Right ventricle myocardium inferior (tissue), 1 donor: ENCODE data around the gene EPB42. TPM values are rescaled to one million over a fixed set of nuclear protein-coding genes. Genes with fewer than 3 reads are reported as not detected.

Source experiments
- ATAC-seq: fragments of 200-7000 bp; cut with Tn5 transposase; one replicate; pipeline ENCODE4 v1.9.1; 2020; ENCODE audit warnings: mild to moderate bottlenecking, moderate library complexity
- DNase-seq: peaks from one replicate; pipeline ENCODE4 v3.0.0; 2021; ENCODE audit errors: missing footprints
- intact Hi-C: fragments of 100-400 bp; cut with DNase I; formaldehyde crosslinking; loops from one replicate; pipeline ENCODE4 v1.11.0; 2022
- long read RNA-seq: library from polyadenylated mRNA; unstranded; transcript quantifications from one replicate; pipeline ENCODE4 v2.0.0, GENCODE V29; 2021
- total RNA-seq: library from RNA; stranded (reverse); fragmentation: NEBNext Ultra II Directional; extraction: Animal tissue kit (Norgen Biotek cat#: 25700); gene quantifications from one replicate; pipeline ENCODE4 v1.2.1, GENCODE V29; 2021
- donor health status: DM: no; HTN: yes; CAD: no; lungs with severe emphysema.

The EPB42 gene
- total RNA-seq: 0.57 TPM
- long read RNA-seq: 0 reads

DNA sequence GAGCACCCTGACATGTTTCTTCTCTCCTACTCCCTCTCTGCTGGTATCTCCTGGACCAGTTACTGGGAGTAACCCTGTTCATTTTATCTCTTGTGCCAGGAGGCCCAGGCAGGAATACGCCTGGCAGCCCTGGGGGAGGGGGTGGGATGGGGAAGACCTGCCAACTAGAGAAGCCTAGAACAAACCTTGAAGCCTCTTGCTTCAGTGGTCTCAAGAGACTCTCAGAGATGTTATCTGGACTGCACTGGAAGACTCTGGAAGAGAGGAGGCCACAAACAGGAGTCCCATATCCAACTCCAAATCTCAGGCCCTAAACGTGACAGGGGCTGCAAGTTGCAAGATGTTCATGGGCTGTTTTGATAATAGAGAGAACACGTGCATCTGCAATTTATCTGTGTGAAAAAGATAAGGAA, at the start of gene EPB42:
EPB42 (minus strand) TSS at position 28 of the 413 bp plus-strand sequence. CDS start 193 bp downstream, outside the sequence.
- DNase-seq (no peak), ATAC-seq (no peak)
- intact Hi-C loops: no loop called here

DNA sequence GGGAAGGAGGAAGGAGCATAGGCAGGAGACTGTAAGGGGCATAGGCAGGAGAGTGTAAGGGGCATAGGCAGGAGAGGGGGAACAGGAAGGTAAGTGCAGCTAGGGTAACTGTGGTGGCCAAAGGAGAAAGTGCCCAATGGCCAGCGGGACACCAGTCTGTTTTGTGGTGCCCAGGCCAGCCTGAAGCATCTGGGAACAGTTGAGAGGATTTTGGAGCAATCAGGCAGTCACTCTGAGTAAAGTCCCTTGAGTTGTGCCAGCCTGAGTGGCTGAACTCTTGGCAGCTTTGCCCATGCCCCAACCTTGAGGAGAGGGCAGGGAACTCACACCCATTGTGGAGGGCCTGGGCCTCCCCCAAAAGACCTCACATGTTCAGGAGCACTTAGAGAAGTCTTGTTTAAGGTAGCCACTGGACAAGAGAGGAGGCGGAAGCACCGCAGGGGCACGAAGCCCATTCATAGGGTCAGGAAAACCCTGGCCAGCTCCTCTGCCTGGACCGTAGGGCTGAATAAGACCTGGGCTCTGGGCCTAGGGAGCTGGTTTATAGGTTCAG, 49.4 kb upstream of the EPB42 start:
- intact Hi-C loops: no loop called here
- ATAC-seq: no peak
- DNase-seq: no peak

DNA sequence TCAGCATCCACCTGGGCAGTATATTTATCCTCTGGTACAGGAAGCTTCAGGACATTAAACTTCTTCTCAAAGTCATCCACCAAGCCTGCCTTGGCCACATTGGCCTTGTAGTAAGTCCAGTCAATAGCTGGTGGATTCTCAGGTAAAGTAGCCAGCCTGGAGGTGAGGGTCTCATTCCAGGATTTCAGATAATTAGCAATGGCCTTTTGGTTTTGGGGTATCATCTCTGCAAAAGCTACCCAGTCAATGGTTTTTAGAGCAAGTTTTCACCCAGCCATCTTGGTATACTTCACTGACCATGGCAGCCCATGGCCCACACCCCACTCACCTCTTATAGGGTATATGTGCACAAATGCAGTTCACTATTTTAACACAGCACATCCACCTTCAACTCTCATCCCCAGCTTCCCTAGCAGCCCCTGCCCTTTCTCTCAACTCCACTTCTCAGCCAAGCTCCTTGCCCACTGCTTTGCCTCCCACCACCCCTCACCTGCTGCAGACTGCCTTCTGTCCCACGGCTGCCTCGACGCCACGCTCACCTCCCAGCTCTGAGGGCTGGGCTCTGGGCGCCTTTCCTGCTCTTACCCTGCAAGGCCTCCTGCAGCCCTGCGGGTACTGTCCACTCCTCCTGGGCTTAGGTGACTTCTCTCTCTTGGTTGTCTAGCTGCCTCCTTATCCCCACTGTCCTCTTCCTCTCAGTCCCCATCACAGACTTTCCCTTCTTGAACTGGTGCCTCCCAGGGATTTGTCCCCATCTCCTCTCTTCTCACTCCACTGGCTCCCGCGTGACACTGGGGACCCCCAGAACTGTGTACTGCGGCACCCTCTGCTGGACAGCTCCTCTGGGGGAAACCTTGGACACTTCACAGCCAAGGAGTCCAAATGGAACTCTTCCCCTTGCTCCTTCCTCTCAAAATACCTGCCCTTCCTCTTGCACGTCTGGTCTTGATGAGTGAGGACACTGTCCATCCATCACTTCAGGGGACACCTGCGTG, 47.6 kb upstream of the EPB42 start:
- intact Hi-C loops: no loop called here
- no peak for ATAC-seq
- no peak for DNase-seq

- intact Hi-C loops: no loop called here
- DNase-seq (no peak), ATAC-seq (no peak)
Observed at GRCh38 chr15:43267439-43267838, 46.6 kb upstream of the EPB42 start.

- DNase-seq: no peak
- ATAC-seq: no peak
- intact Hi-C loops: no loop called here
Observed at GRCh38 chr15:43266834-43267233, 46.0 kb upstream of the EPB42 start, which contains the start of gene TGM5. TGM5 (minus strand) TSS chr15:43266928; CDS start chr15:43266849, 79 bp downstream.

DNA sequence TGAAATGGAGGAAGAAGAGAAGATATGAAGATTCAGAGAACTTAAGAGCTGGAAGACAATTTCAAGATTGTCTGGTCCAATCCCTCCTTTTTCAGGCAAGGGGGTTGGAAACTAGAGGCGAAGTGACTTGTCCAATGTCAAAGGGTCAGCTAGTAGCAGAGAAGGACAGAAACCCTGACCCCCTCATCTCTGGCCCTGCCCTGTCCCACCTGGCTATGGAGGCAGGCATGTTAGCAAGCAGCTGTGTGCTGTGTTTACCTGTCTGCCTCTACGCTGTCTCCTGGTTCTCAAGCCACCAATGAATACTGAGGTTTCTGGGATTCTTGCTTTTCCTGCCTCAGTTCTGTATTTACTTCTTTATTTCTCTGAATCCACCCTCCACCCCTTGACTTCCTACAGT, 45.6 kb upstream of the EPB42 start:
- no peak for DNase-seq
- ATAC-seq: no peak
- intact Hi-C loops: no loop called here

DNA sequence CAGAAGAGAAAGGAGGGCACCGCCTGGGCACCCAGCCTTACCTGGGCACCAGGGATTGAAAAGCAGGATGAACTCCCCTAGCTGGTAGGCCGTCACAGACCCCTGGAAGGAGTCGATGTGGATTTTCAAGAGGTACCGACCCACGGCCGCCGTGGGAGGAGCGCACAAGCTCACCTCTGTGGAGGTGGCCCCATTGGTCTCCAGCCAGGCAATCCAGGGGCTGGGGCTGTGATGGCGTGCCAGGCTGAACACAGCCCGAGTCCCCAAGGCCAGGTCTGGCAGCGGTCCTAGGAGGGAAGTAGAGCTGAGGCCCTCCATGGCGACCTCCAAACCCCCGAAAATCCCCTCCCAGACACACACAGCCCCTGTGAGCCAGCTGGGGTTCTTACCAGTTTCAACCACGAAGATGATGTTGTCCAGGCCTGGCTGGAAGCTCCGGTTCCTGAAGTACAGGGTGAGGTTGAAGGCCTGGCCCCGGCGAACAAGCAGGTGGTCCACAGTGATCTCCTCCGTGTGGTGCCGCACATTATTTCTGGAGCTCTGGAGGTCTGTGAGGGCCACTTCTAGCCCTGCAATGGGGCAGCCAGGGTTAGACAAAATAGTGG, 39.3 kb upstream of the EPB42 start:
- no peak for ATAC-seq
- no peak for DNase-seq
- intact Hi-C loops: no loop called here

- intact Hi-C loops: no loop called here
- no peak for ATAC-seq
- DNase-seq: no peak
Observed at GRCh38 chr15:43258781-43259180, 38.0 kb upstream of the EPB42 start.

- ATAC-seq (no peak), DNase-seq (no peak)
- intact Hi-C loops: no loop called here
Observed at GRCh38 chr15:43256341-43256740, 35.5 kb upstream of the EPB42 start.

DNA sequence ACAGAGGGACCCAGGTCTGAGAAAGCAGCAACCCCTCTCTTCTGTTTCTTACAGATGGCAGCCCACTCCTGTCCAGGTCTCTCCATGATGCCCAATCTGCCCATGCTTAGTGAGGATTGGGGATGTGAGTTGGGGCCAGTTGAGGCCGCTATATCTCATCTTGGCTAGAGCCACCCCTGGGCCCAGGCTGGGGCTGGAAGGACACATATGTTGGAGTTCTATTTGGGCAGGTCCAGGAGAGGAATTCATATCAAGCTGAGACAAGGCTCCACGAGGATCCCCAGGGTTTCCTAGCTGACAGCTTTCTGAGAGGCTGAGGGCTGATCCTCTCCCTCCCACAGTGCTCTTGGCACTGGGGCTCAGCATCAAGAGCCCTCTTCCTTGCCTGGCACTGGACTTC, 34.6 kb upstream of the EPB42 start:
- ATAC-seq (no peak), DNase-seq (no peak)
- intact Hi-C loops: no loop called here

DNA sequence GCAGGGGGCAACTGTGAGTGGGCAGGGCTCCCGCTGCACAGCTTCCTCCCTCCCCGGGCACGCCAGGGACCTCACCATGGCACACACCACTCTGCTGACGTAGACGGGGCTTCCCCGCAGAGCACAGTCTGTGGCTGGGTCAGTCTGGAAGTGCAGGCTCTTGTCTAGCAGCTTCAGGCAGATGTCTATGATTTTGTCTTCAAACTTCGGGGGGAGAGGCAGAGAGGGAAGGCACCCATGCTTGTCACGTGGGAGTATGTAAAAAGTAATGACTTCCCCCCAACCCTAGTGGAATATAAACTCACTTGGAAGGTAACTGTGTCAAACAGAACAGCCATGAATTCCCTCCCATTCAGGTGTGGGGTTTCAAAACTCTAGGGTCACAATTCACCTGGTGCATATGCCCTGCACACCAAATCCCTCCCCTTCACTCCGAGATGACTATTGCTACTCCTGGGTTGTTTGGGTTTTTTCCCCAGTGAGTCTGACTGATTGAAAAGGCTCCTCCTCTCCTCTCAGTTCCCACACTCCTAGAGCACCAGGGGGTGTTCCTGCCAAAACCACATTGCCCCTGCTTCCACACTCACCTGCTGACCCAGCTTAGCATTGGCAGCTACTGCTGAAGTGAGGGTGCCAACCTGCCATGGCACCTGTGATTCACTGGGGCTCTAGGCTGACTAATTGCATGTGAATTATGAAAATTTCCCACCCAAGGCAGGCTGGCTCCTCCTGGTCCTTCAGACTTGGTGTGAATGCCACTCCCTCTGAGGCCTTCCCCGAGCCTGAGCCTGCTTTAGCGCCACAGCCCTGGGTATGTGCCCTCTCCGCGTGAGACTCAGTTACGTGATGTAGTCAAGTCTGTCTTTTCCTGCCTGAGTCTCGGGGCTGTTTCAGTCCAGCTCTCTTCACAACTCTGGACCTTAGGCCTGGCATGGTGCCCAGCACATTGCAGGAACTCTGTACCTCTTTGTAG, 32.9 kb upstream of the EPB42 start:
- ATAC-seq (no peak), DNase-seq (no peak)
- intact Hi-C loops: no loop called here

DNA sequence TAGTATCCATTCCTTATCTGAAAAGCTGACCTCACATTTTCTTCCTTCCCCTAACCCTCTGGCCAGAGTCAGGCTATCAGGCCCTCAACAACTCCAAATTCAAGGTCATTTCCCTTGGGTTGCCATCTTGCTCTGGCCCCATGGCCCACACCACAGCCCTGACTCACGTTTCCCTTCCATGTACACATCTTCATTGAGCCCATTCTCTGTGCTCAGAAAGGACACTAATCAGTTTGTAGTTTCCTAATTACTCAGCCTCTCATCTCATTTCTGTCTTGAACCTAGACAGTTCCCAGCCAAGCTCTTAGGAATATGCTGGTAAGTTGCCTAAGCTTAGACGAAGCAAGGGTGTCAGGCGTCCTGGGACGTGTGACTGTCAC, 31.0 kb upstream of the EPB42 start:
- ATAC-seq: no peak
- DNase-seq: no peak
- intact Hi-C loops: no loop called here

GRCh38 chr15:43251185-43251870, 30.5 kb upstream of the EPB42 start:
- ATAC-seq (no peak), DNase-seq (no peak)
- intact Hi-C loops: no loop called here

DNA sequence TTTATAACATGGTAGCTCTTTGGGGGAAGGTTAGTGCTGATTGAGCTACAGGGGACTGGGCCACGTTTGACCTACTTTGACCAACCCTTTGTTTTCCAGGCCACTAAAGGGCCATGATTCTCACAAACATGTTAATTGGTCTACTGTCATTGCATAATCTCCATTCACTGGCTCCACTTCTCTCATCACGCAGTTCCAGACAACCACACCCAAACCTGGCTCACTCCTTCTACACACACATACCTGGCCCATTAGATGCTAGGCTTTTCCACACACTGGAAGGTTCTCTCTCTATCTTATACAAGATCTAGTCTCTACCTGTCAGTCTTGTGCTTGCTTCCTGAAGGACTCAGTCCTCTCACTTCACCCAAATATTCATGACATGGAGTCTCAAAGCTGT, 30.0 kb upstream of the EPB42 start:
- intact Hi-C loops: no loop called here
- DNase-seq (no peak), ATAC-seq (no peak)

DNA sequence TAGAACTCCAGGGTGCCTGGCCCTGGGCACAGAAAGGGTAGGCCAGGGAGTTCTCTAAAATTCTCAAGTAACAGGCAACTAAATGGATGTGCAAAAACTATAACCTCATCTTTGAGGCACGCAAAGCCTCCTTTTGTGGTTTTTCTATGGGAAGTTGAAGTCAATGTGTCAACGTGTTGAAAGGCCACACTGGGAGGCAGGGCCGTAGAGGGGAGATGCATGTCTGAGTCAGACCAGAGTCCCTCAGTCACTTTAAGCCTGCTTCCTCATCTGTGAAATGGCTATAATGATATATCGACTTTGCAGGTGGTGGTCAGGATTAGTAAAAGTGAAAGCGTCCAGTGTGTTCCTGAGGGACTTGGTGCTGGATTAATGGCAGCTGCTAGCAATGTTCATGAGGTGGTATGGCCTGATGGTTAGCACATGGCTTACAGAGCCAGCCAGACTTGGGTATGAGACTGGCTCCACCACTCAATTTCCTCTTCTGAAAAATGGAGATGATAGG, 28.9 kb upstream of the EPB42 start:
- no peak for DNase-seq
- intact Hi-C loops: no loop called here
- ATAC-seq: no peak

DNA sequence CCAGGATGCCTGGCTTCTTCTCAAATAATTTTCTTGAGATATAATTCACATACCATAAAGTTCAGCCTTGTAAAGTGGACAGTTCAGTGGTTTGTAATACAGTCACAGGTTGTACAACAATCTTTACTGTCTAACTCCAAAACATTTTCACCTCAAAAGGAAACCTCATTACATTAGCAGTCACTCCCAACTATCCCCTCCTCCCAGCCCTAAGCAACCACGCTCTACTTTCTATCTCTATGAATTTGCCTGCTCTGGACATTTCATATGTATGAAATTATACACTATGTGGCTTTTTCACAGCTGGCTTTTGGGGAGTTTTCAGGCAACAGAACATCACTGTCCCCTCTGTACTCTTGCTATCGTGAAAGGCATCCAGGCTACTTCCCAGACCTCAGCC, 28.4 kb upstream of the EPB42 start:
- intact Hi-C loops: no loop called here
- DNase-seq (no peak), ATAC-seq (no peak)

- ATAC-seq (no peak), DNase-seq (no peak)
- intact Hi-C loops: no loop called here
Observed at GRCh38 chr15:43246261-43246774, 25.5 kb upstream of the EPB42 start.

DNA sequence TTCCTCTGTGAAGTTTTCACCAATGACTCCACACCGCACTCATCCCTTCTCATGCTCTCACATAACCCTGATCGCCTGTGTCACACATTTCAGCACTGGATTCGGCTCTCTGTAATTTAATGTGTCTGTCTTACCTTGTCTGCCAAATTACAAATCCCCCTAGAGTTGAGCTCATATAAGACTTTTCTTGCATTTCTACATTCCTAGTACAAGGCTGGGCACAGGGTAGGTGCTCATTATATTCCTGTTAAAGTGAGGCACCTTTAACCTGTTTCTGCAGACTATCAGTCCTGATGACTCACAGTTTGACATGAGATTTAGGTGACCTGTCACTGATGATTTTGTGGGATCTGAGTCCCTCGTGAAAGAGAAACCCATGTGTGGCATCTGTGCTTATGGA, 23.3 kb upstream of the EPB42 start:
- ATAC-seq: no peak
- DNase-seq: no peak
- intact Hi-C loops: no loop called here
